ENCODE measurements around the gene ACYP2.

GRCh38 chr2:54158311-54158710 is 42.9 kb downstream of the ACYP2 start:
- TF ChIP-seq EP300 (IDR thresholded peaks at IDR 0.05) (no peak), POLR2A (IDR thresholded peaks at IDR 0.05) (no peak), POLR2AphosphoS5 (IDR thresholded peaks at IDR 0.05) (no peak), CTCF (IDR thresholded peaks at IDR 0.05) (no peak)
